DMS53 treated with DMSO at 0.1 percent for 48 hours (cell line): ENCODE results near the gene IL17REL.

Source experiments
- DNase-seq: peaks from one replicate; lab custom pipeline; 2025; ENCODE audit not compliant: unreplicated experiment; lab: John Stamatoyannopoulos, UW

The IL17REL gene

GRCh38 chr22:50046481-50047245 lies 34.1 kb upstream of the IL17REL start:
- DNase-seq: no peak

GRCh38 chr22:50046019-50046415 lies 33.5 kb upstream of the IL17REL start:
- DNase-seq: no peak

GRCh38 chr22:50045211-50046018 lies 32.9 kb upstream of the IL17REL start:
- no peak for DNase-seq

GRCh38 chr22:50044485-50045118 lies 32.0 kb upstream of the IL17REL start:
- no peak for DNase-seq

- no peak for DNase-seq
These were observed 28.9 kb upstream of the IL17REL start for GRCh38 chr22:50041361-50042065.

- DNase-seq: no peak
These were observed 28.2 kb upstream of the IL17REL start for GRCh38 chr22:50040717-50041116.

GRCh38 chr22:50039669-50040443 lies 27.3 kb upstream of the IL17REL start:
- DNase-seq: no peak

GRCh38 chr22:50035976-50036724 lies 23.6 kb upstream of the IL17REL start:
- DNase-seq: no peak

- DNase-seq: no peak
These were observed 22.7 kb upstream of the IL17REL start for GRCh38 chr22:50035131-50035881.

GRCh38 chr22:50034126-50035081 lies 21.8 kb upstream of the IL17REL start:
- DNase-seq: no peak

GRCh38 chr22:50032941-50033601 lies 20.5 kb upstream of the IL17REL start:
- no peak for DNase-seq

- no peak for DNase-seq
These were observed 19.7 kb upstream of the IL17REL start for GRCh38 chr22:50032109-50032871.

GRCh38 chr22:50031189-50032091 lies 18.9 kb upstream of the IL17REL start:
- no peak for DNase-seq

GRCh38 chr22:50030297-50031188 lies 18.0 kb upstream of the IL17REL start:
- DNase-seq: peak; percentile 63
